Brain microvascular endothelial cell (primary cell): ENCODE results near the gene KRT72.

Source experiments
- DNase-seq: peaks from one replicate; pipeline ENCODE4 v3.0.0-alpha.2; 2020
- H3K27ac ChIP-seq: fragments of 250-450 bp; sonication (Bioruptor Pico); 2 replicates; pipeline ENCODE4 v1.5.1; 2020; ENCODE audit warnings: mild to moderate bottlenecking, moderate library complexity
- H3K27me3 ChIP-seq: fragments of 250-450 bp; sonication (Bioruptor Pico); replicated peaks from 2 replicates; pipeline ENCODE4 v1.5.1; 2020; ENCODE audit warnings: mild to moderate bottlenecking
- H3K36me3 ChIP-seq: fragments of 250-450 bp; sonication (Bioruptor Pico); replicated peaks from 2 replicates; pipeline ENCODE4 v1.5.1; 2020; ENCODE audit warnings: mild to moderate bottlenecking
- H3K4me3 ChIP-seq: 2 replicates; pipeline ENCODE4 v1.5.1; 2011; ENCODE audit warnings: low read depth, mild to moderate bottlenecking, control low read depth, low read length, moderate library complexity
- in situ Hi-C: cut with HindIII; loops from 2 replicates; pipeline ENCODE4 v1.10.0; 2017; ENCODE audit warnings: low sequenced_read_pairs, low pct_ligation_motif_present
- TF ChIP-seq, protein P1 (sequence below): IDR thresholded peaks from 2 replicates; pipeline ENCODE4 v1.5.1; 2011; ENCODE audit warnings: low read depth, mild to moderate bottlenecking, moderate library complexity, low read length, control low read depth, inconsistent platforms; ENCODE audit errors: missing control alignments

KRT72 gene

GRCh38 chr12:52584156-52584682 is 17.0 kb downstream of the KRT72 start:
- Histone ChIP-seq H3K27me3 (no peaks in the 10 kb centered on the region), H3K27ac (no peak overlapping the region), H3K4me3 (no peak overlapping the region), H3K36me3 (no peaks in the 10 kb centered on the region)
- DNase-seq: no peak
- TF ChIP-seq, protein P1, sequence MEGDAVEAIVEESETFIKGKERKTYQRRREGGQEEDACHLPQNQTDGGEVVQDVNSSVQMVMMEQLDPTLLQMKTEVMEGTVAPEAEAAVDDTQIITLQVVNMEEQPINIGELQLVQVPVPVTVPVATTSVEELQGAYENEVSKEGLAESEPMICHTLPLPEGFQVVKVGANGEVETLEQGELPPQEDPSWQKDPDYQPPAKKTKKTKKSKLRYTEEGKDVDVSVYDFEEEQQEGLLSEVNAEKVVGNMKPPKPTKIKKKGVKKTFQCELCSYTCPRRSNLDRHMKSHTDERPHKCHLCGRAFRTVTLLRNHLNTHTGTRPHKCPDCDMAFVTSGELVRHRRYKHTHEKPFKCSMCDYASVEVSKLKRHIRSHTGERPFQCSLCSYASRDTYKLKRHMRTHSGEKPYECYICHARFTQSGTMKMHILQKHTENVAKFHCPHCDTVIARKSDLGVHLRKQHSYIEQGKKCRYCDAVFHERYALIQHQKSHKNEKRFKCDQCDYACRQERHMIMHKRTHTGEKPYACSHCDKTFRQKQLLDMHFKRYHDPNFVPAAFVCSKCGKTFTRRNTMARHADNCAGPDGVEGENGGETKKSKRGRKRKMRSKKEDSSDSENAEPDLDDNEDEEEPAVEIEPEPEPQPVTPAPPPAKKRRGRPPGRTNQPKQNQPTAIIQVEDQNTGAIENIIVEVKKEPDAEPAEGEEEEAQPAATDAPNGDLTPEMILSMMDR: no peak
- in situ Hi-C loops: no loop called here

DNA sequence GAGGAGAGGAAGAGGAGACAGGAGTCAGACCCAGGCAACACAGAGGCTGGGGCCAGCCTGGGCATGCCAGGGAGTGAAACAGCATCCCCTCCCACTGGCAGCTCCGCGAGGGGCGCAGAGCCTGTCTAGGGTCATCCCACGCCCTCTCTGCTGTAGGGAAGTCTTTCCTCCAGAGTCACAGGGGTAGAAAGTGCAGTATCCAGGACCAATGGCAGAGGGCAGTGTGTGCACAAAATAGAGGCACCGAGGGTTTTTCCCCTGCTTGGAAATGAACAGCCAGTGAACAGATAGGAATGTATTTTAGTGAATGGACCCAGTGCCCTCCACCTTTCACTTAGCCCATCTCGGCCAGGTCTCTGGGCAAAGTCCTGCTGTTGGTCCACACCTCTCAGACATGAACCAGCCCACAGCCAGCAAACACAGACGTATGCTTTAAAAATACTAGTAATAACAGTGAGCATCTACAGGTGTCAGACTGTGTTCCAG is 18.2 kb downstream of the KRT72 start:
- H3K27me3 ChIP-seq: peaks cover 2% of the 10 kb centered on the region
- H3K27ac ChIP-seq: no peak overlapping the region
- in situ Hi-C loops: no loop called here
- peak; percentile 64 for DNase-seq
- no peak overlapping the region for H3K4me3 ChIP-seq
- no peaks in the 10 kb centered on the region for H3K36me3 ChIP-seq
- TF ChIP-seq, protein P1: peak; percentile 84

DNA sequence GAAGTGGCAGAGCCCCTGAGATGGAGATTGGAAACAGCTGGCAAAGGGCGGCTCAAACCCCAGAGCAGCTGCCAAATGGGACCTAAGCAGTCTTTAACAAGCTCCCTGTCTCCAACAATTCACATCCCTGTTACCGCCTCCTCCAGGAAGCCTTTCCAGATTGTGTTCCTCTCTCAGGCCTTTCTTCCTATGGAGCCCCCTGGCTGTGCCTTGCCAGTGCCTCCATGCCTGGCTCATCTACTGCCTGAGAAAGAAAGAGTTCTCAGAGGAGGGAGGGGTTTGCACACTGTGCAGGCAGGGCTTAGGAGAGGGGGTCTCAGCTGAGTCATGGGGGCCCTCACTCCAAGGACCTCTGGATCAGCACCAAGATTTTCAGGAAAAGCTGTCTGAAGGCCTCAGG is 18.8 kb downstream of the KRT72 start:
- peaks cover 2% of the 10 kb centered on the region for H3K27me3 ChIP-seq
- no peak overlapping the region for H3K27ac ChIP-seq
- H3K4me3 ChIP-seq: no peak overlapping the region
- H3K36me3 ChIP-seq: no peaks in the 10 kb centered on the region
- DNase-seq: no peak
- in situ Hi-C loops: no loop called here
- TF ChIP-seq, protein P1: no peak

- TF ChIP-seq, protein P1: no peak
These were observed 19.8 kb downstream of the KRT72 start for GRCh38 chr12:52581481-52581880.

DNA sequence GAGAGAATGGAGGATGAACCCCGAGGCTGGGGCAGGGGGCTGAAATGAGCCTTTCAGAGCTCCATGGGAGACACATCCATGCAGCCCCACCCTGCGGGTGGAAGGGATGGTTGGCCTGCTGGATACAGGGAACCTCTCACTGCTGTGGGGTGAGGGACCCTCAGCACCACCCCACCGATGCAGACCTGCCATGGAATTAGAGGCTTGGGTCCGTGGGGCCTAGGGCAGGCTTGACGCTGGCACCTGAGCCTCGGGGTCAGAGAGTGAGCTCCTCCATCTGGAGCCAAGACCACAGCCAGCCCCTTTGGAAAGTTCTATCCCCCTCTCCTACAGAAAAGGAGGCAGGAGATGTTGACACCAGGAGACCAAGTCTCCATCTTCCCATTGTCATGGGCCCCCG is 20.2 kb downstream of the KRT72 start:
- in situ Hi-C loops: no loop called here
- TF ChIP-seq, protein P1: no peak
- H3K36me3 ChIP-seq: no peaks in the 10 kb centered on the region
- no peak for DNase-seq
- no peak overlapping the region for H3K4me3 ChIP-seq
- no peak overlapping the region for H3K27ac ChIP-seq
- H3K27me3 ChIP-seq: peaks cover 2% of the 10 kb centered on the region

More at GRCh38 chr12:52581481-52581880, 19.8 kb downstream of the KRT72 start:
- H3K36me3 ChIP-seq: no peaks in the 10 kb centered on the region
- no peak overlapping the region for H3K27ac ChIP-seq
- peaks cover 2% of the 10 kb centered on the region for H3K27me3 ChIP-seq
- in situ Hi-C loops: no loop called here
- H3K4me3 ChIP-seq: no peak overlapping the region
- DNase-seq: peak; percentile 4

DNA sequence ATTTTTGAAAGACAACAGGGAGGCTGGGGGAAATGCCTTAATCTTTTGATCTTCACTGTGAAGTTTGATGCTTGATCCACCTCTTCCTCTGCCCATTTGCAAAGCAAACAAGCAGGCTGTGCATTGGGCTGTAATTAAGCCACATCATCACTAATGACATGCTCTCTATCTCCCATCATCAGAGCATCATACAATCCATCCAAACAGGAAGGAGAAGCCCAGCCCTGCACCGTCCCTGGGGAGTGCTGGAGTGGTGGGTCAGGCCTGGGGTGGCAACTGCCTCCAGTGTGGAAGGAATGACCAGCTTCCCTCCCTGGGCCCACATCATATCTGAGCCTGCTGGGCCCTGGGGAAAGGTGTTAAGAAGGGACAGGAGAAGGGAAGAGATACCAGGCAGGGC is 20.8 kb downstream of the KRT72 start:
- DNase-seq: no peak
- H3K36me3 ChIP-seq: no peaks in the 10 kb centered on the region
- in situ Hi-C loops: no loop called here

More for the DNA sequence above, 20.8 kb downstream of the KRT72 start:
- H3K27me3 ChIP-seq: peaks cover 2% of the 10 kb centered on the region
- H3K27ac ChIP-seq: no peak overlapping the region
- no peak overlapping the region for H3K4me3 ChIP-seq
- TF ChIP-seq, protein P1: no peak
